SKM-1 (cell line): ENCODE data around the gene RBBP6.
"Not testable (repeated sequence)": the region's sequence is repeated elsewhere in the genome, so short reads cannot be mapped to it uniquely, and the experiment has no call there.

Experiments used
- DNase-seq: peaks from one replicate; lab custom pipeline; 2025; ENCODE audit not compliant: unreplicated experiment; lab: John Stamatoyannopoulos, UW

RBBP6 gene

DNA sequence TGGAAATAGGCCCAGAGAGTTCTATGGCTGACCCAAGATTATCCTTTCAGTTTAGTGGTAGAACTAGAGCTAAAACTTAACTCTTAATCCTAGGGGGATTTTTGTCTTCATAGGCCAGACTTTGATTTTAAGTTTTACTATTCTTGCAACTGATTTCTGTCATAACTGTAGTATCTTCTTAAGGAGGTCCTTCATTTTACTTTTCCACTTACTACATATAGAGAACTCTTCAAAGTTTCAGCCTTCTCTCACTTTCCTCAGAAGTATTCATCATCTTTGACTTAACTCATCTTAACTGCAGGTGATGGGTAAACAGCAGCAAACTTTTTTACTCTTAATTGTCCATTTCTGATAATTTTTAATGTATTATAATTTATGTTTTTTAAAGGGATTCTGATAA lies 23.4 kb downstream of the RBBP6 start:
- no peak for DNase-seq

DNA sequence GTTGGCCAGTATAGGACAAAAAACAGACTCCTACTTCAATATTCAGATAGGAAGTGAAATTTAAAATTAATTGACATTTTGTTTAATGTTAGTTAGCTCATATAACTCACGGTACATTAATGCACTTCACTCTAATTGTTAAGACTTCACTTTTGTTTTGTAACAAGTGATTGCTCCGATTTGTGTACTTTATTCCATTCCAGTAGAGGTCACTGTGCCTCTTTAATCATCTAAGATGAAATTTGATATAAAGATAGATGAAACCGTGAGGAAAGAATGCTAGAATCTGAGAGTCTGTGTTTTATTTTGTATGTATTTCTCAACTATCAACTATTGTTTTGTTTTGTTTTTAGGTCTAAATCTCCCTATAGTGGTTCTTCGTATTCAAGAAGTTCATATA lies 29.0 kb downstream of the RBBP6 start:
- DNase-seq = no peak

DNA sequence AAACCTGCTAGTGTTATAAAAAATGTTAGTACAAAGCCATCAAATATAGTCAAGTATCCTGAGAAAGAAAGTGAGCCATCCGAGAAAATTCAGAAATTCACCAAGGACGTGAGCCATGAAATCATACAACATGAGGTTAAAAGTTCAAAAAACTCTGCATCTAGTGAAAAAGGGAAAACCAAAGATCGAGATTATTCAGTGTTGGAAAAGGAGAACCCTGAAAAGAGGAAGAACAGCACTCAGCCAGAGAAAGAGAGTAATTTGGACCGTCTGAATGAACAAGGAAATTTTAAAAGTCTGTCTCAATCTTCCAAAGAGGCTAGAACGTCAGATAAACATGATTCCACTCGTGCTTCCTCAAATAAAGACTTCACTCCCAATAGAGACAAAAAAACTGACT lies 31.7 kb downstream of the RBBP6 start:
- DNase-seq = no peak

DNA sequence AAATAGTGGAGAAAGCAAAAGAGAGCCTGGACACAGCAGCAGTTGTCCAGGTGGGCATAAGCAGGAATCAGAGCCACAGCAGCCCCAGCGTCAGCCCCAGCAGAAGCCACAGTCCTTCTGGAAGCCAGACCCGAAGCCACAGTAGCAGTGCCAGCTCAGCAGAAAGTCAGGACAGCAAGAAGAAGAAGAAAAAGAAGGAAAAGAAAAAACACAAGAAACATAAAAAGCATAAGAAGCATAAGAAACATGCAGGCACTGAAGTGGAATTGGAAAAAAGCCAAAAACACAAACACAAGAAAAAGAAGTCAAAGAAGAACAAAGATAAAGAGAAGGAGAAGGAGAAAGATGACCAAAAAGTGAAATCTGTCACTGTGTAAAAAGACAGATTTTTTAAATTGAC lies 32.7 kb downstream of the RBBP6 start:
- no peak for DNase-seq

DNA sequence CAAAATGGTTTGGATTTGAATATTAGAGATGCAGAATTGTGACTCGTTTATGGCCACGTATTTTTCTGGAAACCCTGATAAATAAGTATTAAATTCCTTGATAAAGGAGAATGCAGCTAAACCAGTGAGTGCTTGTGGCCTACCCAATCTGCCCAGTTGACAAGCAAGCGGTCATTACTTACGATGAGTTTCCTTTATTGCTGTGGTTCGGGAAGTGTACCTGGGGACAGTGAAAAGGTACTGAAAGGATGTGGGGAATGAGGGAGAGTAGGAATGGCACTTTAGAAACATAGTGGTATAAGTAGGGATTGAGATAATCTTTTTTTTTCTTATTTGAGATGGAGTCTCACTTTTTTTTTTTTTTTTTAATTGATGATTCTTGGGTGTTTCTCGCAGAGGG lies 33.8 kb downstream of the RBBP6 start:
- no peak for DNase-seq

DNA sequence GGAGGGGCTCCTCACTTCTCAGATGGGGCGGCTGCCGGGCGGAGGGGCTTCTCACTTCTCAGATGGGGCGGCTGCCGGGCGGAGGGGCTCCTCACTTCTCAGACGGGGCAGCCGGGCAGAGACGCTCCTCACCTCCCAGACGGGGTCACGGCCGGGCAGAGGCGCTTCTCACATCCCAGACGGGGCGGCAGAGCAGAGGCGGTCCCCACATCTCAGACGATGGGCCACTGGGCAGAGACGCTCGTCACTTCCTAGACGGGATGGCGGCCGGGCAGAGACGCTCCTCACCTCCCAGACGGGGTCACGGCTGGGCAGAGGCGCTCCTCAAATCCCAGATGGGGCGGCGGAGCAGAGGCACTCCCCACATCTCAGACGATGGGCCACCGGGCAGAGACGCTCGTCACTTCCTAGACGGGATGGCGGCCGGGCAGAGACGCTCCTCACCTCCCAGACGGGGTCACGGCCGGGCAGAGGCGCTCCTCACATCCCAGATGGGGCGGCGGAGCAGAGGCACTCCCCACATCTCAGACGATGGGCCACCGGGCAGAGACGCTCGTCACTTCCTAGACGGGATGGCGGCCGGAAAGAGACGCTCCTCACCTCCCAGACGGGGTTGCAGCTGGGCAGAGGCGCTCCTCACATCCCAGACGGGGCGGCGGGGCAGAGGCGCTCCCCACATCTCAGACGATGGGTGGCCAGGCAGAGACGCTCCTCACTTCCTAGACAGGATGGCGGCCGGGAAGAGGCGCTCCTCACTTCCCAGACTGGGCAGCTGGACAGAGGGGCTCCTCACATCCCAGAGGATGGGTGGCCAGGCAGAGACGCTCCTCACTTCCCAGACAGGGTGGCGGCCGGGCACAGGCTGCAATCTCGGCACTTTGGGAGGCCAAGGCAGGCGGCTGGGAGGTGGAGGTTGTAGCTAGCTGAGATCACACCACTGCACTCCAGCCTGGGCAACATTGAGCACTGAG lies 35.4 kb downstream of the RBBP6 start:
- DNase-seq = not testable (repeated sequence)

DNA sequence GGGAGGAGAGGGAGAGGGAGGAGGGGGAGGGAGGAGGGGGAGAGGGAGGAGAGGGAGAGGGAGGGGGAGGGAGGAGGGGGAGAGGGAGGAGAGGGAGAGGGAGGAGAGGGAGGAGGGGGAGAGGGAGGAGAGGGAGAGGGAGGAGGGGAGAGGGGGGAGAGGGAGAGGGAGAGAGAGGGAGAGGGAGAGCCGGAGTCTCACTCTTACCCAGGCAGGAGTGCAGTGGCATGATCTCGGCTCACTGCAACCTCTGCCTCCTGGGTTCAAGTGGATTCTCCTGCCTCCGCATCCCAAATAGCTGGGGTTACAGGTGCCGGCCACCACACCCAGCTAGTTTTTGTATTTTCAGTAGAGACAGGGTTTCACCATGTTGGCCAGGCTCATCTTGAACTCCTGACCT lies 36.4 kb downstream of the RBBP6 start:
- not testable (repeated sequence) for DNase-seq

DNA sequence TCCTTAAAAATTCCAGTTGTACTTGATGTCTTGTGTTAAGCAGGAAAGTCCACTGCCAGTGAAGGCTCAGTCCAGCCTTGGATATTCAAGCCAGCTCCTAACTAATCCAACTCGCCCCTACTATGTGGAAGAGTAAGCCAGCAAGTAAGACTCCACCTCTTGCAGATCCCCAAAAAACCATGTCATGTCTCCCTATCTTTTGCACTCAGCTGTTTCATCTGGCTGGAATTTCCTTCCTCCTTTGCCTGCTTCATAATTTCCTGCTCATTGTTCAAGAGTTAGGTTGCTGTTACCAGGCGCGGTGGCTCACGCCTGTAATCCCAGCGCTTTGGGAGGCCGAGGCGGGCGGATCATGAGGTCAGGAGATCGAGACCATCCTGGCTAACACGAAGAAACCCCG lies 37.8 kb downstream of the RBBP6 start:
- no peak for DNase-seq

DNA sequence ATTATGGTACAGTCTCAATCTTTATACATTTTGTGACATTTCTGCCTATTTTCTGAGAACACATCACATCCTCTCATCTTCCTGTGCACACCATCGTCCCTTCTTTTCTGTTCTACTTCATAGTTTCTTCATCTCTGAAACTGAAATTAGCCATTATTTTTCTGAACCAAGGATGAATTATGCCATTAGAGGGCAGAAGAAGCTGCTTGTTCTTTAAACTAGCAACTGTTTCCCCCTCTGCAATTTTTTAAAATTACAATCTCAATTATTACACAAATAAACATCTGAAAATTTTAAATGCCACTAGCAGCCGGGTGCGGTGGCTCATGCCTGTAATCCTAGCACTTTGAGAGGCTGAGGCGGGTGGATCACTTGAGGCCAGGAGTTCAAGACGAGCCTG lies 41.3 kb downstream of the RBBP6 start:
- no peak for DNase-seq

DNA sequence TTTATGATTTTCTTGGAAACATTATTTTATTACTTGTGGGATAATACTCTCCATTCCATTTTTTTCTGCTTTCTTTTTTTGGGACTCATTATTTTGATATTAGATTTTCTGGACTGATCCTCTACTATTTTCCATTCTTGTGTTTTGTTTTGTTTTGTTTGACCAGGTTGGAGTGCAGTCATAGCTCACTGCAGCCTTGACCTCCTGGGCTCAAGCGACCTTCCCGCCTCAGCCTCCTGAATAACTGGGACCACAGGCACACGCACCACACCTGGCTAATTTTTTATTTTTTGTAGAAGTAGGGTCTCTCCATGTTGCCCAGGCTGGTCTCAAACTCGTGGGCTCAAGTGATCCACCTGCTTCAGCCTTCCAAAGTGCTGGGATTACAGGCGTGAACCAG lies 44.1 kb downstream of the RBBP6 start:
- no peak for DNase-seq

DNA sequence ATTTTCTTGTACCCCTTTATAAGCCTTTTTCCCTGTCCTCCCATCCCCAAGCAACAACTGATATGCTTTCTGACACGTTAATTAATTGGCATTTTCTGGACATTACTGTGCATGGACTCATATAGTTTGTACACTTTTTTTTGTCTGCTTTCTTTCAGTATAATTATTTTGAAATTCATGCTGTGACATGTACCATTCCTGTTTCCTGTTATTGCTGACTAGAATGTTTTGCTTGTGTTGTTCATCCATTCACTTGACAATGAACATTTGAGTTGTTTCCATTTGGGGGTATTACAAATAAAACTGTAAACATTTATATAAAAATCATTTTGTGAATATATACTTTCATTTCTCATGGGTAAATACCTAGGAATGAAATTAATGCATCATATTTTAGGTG lies 50.6 kb downstream of the RBBP6 start:
- no peak for DNase-seq

DNA sequence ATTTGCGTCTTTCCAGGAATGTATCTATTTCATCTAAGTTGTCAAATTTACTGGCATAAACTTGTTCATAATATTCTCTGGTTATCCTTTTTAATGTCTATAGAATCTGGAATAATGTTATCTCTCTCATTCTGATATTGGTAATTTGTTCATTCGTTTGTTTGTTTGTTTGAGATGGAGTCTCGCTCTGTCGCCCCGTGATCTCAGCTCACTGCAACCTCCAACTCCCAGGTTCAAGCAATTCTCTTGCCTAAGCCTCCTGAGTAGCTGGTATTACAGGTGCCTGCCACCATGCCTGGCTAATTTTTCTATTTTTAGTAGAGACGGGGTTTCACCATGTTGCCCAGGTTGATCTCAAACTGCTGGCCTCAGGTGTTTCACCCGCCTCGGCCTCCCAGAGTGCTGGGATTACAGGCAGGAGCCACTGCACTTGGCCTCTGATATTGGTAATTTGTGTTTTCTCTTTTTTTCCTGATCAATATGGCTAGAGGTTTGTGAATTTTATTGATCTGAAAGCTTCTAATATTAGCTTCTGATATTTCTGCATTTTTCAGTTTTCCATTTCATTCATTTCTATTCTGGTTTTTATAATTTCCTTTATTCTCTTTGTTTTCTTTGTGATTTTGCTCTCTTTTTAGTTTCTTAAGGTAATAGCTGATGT lies 59.5 kb downstream of the RBBP6 start:
- DNase-seq = no peak

DNA sequence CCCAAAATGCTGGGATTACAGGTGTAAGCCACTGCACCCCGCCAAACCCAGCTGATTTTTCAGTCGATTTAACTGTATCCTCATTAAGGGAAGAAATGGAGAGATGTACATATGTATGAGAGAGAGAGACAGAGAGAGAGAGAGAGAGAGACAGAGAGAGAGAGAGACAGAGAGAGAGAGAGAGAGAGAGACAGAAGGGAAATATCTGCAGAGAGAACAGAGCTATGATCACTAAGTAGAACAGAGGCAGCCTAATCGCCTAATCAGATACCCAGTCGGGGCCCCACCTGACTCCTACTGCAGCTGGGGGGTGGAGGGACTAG lies 70.0 kb downstream of the RBBP6 start:
- no peak for DNase-seq

DNA sequence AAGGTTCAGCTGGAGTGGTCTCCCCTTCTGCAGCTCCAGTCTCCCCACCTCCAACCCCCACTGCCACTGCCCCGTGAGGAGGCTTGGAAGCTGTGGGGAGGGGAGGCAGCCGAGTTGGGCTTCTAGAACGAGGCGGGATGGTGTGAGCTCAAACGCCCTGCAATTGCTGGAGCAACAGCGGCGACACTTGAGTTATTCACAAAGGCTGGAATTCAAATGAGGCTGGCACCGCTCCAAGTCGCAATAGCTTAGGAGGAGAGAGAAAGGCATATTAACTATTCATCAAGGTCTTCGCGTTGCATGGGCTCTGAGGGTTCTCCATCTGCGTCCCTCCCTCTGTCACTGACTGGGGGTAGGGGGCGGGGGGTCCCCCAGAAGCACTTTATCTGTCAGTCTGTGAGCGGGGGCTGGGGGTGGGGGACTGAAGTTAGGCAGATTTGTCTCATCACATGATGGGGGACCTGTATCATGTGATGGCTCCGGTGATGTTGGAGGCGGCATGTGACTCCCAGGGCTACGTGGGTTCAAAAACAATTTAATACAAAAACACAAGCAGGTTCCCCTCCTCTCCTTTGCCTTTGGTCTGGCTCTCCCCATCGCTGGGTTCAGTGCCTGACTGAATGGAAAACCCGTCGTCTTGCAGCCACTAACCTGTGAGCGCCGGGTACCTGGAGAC lies 70.5 kb downstream of the RBBP6 start:
- DNase-seq = no peak

DNA sequence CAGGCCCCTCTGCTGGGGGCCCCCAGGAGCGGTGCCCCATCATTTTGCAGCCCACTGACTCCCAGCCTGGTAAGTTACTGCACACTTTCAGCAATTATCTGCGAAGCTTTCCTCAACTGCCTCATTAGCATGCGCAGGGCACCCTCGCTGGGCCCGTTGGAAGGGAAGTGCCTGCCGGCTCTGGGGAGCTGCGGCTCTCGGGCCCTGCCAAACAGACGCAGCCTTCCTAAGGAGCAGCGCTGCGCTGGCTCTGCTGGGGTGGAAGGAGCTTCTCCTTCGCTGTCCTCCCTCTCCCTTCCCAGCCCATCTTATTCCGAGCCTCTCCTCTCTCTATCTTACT lies 71.0 kb downstream of the RBBP6 start:
- DNase-seq = no peak

DNA sequence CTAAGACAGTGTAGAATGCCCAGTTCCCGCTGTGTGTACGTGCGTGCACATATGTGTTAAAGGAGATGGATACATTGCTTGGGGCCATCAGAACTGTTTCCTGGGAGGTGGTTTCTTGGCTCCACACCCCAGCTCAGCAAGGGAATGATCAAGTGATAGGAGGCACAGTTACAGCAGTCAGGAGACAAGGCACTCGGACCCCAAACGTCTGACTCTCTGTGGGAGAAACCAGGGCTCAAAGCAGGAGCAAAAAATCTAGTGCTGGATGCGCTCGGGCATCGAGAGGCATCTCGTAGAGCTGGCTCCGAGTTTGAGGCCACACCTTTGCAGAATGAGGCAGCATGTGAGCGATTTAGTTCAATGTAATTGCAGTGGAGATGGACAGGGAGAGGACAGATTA lies 71.9 kb downstream of the RBBP6 start:
- DNase-seq = no peak

DNA sequence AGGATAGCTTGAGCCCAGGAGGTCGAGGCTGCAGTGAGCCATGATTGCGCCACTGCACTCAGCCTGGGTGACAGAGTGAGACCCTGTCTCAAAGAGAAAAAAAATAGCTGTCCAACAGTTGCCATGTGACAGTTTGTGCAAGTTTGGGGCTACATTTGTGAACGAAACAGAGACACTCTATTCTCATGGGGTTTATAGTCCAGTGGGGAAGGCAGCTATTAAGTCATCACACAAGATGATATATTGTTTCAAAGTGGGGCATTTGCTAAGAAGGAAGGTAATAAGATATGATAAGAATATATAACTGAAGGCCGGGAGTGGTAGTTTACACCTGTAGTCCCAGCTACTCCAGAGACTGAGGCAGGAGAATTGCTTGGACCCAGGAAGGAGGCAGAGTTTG lies 73.3 kb downstream of the RBBP6 start:
- no peak for DNase-seq

DNA sequence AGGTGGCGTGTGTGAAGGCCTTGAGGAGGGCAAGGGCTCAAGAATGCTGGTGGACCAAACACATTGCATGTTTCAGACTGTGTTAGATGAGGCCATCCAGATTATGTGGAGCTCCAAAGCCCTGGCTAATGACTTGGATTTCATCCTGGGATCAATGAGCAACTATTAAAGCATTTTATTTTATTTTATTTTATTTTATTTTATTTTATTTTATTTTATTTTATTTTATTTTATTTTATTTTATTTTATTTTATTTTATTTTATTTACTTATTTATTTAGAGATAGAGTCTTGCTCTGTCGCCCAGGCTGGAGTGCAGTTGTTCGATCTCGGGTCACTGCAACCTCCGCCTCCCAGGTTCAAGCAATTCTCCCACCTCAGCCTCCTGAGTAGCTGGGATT lies 73.9 kb downstream of the RBBP6 start:
- DNase-seq = not testable (repeated sequence)

DNA sequence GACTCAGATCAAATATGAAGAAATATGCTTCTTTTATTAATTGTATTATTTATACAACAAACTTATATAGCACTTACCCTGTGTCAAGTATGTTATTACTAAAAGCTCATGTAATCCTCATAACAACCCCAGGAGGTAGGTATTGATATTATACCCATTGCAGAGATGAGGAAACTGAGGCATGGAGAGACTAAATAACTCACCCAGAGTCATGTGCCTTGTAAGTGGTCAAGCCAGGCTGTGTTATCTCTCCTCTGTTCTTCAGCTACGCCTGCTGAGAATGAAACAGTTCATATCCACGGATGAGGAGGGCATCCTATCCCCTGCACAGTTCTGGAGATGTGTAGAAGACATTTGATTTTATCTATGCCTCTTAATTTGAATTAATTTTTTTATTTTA lies 78.1 kb downstream of the RBBP6 start:
- DNase-seq = no peak
